ENCODE measurements around the gene ELFN2.

- TF ChIP-seq CTCF (IDR thresholded peaks at IDR 0.05) (no peak), EZH2 (IDR thresholded peaks at IDR 0.05) (no peak), EZH2phosphoT487 (IDR thresholded peaks at IDR 0.05) (no peak)
Observed at GRCh38 chr22:37401401-37402183, 25.7 kb downstream of the ELFN2 start.

Measured in neural progenitor cell (in vitro differentiated cells).